Islet of Langerhans (tissue), 1 donor: Measurements from ENCODE around the gene EFCAB12.

Experiments used
- FAIRE-seq: peaks from one replicate; lab custom pipeline; 2011; peaks lifted over from hg19 to GRCh38; lab: Jason Lieb, UNC

The EFCAB12 gene

DNA sequence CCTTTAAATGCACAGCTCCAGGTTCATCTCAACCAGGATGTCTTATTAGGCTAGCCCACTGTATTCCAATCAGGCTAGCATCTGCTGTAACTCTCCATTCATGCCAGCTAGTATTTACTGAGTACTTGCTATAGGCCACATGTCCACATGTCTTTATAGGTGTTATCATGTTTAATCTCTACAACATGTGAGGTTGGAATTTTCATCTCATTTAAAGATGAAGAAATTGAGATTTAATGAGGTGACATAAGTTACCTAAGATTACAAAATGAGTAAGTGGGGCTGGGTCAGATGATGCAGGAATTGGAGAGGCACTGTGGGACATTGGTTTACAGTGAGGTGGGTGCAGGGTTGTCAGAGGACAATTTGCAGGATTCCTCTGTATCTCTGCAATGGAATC lies 14.5 kb upstream of the EFCAB12 start:
- FAIRE-seq = no peak

DNA sequence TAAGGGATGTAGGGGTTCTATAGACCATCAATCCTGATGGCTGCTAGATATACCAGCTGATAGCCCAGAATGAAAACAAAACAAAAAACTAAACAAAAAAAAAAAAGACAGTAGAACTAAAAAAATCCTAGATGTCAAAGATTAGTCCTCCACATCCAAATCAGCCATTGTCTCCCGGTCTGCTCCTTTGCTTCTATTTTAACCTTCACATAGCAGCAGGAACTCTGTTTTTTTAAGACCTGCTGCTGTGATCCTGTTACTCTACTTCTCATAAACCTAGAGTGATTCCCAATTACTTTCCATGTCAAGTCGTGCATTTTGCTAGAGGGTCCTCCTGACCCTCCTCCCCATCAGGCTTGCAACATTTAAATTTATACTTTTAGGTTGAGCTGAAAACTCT lies 14.1 kb upstream of the EFCAB12 start:
- no peak for FAIRE-seq

DNA sequence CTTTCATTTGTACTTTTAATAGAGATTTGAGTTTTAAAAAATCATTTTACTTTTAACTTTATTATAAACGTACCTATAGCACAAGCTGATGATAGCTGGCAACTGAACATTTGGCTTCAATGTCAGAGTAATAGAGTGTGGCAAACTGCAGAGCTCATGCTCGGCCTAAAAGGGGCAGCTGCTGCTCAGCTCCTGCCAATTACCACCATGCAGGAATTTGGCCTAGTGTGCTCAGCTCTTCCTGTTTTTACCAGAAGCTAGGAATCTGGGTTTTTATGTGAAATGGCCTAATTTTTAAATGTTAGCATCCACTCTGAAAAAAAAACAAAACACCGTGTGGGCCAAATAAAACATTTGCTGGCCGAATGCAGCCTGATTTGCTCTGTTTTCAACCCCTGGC lies 13.3 kb upstream of the EFCAB12 start:
- no peak for FAIRE-seq

DNA sequence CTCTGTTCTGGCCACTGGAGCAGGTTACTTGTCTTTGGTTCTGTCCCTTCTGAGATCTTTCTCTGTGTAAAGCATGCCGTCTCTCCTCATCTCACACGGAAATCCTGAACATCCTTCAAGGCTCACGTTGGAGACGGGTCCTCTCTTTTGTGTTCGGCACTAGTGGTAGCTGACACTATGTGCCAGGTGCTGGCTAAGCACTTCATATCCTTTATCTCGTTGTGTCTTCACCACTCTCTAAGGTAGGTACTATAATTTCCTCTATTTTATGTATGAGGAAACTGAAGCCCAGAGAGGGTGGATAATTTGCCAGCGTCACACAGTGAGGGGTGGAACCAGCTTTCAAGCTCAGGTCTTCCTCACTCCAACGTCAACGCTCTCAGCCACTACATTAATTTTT lies 12.8 kb upstream of the EFCAB12 start:
- no peak for FAIRE-seq

DNA sequence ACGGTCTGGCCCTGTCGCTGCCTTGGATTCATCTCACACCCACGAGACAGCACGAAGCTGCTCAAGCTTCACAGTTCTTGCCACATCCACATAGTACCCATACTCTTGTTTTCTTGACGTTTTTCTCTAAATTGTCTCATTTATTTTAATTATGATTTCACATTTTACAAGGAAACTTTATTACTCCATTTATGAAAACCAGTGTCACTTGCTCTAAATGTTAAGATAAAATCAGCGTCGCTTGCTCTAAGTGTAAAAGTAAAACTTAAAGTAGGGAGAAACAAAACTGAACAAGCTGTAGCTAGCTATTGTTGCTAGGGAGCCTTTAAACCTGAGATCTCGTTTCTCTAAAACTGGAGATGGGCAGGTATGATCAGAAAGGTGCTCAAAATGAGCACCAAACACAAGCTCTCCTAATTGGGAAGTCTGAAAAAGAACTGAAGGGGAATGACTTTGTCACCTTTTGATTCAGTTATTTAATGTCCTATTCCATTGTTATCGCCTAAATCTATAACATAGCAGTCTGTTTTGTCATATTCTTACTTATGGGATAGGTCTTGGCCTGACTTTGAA lies 12.3 kb upstream of the EFCAB12 start:
- FAIRE-seq = peak; percentile 30

DNA sequence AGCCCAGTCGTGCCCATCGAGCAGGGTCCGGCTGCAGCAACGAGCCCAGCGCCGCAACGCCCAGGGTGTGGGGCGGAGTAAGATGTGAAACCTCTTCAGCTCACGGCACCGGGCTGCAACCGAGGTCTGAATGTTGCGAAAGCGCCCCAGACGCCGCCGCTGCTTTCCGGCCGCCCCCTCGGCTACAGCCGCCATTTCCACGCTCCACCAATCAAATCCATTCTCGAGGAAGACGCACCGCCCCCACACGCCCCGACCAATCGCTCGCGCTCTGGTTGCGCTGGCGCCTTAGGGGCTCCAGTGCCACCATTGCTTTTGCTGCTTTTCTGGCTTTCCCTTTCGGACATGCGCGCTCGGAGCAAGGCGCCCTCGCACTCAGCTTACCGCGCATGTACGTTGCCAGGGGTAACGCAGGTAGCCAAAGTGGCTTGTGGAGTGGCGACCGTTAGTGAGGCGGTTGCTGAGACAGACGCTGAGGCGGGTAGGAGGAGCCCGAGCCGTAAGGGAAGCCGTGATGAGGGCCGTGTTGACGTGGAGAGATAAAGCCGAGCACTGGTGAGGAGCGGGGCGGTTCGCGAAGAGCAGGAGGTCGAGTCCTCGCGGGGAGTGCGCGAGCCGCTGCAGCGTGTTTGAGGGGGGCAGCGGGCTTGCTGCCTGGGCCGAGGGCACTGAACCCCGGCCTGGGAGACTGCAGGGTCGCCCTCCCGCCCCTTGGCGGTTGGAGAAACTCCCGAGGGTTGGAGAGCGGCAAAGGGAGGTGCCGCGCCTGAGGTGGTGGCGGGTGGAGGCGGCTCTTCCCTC lies 11.6 kb upstream of the EFCAB12 start, which contains the start of the genes IFT122 and MBD4:
TSS of gene IFT122 (plus strand) at position 408 of the 801 bp plus-strand sequence. CDS start at position 515, 107 bp downstream.
TSS of gene MBD4 (minus strand) at position 132 of the 801 bp plus-strand sequence. CDS start at position 17, 115 bp downstream.
- peak; percentile 61 for FAIRE-seq

DNA sequence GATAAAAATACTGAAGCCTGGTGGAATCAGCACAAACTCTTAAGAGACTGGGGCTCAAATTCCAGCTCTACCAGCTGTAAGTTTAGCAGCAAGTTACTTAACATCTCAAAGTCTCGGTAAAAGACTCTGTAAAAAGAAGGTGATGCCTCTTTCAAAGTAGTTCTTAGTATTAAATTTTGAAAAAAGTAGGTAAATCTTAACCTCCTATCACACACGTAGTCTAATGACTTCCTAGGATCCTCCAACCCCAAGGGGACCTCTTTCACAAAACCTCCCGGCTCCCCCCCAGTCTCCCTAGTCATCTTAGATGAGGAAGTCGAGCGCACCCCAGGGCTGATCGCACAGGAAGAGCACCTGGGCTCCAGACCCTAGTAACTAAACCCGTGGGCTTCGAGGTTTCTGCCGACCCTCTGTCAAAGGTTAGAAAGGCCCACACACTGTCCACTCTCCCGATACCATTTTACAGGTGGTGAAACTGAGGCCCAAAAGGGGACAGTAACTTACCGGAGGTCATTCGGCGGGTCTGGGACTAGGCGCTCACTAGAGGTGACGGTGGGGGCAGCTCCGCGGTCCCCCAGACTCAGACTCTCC lies 10.9 kb upstream of the EFCAB12 start:
- FAIRE-seq = no peak

DNA sequence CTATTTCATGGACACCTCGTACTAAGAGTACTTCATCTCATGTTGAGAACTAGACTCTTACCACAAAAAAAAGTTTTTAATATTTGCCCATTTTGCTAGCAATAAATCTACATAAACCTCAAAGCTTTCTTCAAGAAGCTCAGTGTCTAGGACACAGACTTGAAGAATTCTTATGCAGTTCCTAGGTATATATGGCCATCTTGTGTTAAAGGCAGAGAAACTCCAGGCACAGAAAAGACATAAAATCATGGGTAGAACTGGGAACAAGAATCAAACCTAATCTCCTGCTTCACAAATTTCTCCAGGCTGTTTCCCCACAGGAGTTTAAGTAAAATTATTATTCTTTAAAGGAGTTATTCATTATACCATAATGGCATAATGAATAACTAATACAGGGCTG lies 6.9 kb upstream of the EFCAB12 start:
- FAIRE-seq = no peak

DNA sequence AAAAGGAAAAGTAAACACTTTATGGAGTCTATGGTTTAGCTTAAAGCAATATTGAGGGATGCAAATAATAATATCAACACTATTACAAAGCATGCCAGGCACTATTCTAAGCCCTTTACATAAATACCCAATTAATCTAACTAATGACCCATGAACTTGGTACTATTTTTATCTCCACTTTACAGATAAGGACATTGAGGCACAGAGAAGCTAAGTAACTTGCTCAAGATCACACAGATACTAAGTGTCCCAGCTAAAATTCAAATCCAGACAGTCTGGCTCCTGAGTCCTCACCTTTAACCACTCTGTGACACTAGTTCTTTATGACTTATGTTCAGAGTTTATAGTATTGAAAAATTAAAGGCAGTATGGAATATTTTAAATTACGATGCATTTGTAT lies 5.7 kb upstream of the EFCAB12 start:
- no peak for FAIRE-seq

DNA sequence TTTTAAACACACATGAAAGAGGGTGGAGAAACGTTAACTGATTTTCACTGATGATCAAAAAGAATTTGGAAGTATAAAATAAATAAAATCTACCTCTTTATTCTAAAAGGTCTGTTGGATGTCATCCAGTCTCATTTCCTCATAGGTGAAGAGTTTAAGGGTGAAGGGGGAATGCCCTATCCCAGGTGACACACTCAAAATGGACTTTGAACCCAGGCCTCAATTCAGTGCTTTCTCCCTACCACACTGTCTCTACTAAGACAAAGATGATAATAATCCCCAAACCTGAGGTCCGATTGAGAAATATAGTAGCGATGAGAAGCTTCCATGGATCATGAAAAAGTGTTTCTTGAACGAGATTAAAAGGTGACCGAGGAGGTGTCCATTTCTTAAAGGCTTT lies 5.1 kb upstream of the EFCAB12 start:
- FAIRE-seq = no peak

DNA sequence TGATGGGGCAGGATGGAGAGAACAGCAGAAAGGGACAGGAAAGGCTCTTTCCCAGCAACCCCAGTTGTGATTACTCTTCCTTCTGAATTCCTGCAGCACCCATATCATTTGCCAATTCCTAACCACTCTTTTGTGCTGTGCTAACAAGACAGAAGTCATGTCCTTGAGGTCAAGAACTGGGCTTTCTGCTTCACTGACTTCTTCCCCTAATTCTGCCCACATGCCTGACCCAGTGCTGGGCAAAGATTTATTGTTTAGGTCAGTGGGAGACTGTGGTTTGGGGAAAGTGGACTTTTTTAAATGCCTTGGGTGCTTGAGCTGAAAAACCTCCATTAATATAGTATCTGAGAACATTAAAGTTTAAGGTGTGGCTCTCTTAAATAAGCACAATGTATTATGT lies 4.2 kb upstream of the EFCAB12 start:
- FAIRE-seq = no peak

DNA sequence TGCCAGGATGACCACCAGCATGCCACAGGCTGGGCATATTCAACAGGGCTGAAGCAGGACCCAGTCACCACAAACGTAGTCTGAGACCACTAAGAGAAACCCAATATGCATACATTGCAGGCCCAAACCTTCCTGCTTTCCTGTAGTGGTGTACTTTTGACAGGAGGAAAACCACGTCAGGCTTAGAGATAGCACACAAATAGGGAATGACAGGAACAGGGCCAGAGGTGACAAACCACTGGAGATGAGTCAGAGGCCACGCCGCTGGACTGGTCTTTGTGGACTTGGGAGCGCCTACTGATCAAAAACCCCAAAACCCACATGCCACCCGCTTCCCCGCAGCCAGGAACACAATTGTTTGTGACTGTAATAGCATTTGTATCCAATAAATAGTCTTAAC lies 3.6 kb upstream of the EFCAB12 start:
- no peak for FAIRE-seq

DNA sequence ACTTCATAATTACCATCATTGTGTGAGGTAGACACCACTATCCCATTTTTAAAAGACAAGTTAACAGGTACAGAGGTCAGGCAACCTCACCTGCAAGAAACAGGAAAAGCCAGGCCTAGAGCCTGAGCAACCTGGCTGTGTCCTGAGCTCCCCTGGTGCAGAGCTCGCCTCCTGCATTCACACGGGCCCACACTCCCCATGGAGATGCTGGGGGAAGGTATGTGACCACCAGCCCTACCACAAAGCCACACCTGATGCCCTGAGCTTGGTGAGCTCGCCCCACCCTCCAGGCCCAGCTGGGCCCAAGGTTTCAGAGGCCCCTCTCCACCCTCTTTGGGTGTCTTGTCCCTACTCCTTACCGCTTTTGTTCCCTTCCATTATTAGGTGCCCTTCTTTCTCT lies 1.2 kb upstream of the EFCAB12 start:
- FAIRE-seq = no peak

DNA sequence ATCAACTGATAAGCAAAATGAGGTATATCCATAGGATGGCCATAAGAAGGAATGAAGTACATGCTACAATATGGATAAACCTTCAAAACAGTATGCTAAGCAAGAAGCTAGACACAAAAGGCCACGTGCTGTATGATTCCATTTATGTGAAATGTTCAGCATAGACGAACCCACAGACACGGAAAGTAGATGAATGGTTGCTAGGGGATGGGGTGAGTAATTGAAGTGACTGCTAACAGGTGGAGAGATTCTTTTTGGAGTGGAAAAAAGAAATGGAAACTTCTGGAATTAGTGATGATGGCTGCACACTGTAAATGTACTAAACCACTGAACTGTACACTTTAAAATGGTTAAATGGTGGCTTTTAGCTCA lies 630 bp upstream of the EFCAB12 start:
- peak; percentile 9 for FAIRE-seq

DNA sequence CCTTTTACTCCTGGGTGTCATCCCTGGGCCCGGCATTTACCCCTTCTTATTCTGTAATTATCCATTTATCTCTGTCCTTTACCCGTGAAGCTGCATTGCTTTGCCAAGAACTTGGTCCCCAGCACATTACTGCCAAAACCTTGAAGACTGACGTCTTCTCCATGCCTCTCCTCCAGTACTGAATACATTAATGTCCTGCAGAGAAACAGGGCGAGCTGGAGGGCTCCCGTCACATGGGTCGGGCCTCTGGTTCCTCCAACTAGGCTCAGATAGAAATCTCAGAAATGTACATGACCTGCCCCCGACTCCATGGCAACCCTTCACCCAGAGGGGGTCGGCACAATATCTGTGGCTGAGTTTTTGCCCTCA lies 445 bp downstream of the EFCAB12 start:
- FAIRE-seq = no peak

DNA sequence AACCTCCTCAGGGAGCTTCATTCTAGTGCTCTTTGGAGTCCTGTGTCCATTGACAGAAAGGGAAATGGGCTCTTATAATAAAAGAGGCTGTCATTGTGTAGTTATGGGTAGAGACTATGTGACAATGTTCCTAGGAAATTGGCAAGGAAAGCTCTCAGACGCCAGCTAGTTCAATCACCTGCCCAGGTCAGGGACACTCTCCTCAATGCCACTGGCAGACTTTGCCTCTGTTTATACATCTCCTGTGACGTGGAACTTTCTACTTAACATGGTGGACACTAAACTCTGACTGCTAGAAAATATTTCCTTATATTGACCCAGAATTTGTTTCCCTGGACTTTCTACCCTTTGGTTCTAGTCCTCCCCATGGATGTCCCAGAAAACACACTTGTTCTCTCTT lies 2.8 kb downstream of the EFCAB12 start:
- no peak for FAIRE-seq

DNA sequence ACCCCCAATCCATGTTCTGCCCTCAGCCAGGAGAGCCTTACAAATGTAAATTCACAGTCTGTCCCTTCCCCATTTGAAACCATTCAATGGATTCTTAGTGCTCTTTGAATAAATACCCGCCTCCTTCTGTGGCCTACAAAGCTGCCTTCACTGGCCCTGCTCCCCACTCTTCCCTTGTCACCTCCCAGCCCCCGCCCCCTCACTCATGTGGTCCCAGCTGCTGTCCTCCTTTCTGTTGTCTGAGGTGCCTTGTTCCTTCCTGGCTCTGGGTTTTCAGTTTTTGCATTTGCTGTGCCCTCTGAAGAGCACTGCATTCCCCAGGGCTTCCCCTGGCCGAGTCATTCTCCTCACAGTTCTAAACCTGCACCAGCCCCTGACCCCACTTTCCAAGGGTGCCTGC lies 3.2 kb downstream of the EFCAB12 start:
- no peak for FAIRE-seq

DNA sequence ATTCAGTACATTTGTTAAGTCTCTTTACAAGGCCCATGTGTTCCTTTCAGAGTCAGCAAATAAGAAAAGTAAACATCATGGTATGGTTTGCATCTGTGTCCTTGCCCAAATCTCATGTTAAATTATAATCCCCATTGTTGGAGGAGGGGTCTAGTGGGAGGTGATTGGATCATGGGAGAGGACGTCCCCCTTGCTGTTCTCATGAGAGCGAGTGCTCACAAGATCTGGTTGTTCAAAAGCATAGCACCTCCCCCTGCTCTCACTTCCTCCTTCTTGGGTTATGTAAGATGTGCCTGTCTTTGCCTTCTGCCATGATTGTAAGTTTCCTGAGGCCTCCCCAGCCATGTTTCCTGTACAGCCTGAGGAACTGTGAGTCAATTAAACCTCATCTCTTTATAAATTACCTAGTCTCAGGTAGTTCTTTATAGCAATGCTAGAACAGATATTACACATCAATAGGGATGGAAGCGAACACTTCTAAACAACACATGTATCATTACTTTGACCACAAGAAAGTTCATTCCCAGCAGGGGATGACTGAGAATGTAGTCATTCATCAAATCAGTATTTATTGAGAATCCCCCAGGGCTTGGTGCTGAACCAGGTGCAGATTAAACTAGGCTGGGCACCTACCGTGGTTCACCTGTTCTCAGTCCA lies 4.1 kb downstream of the EFCAB12 start:
- FAIRE-seq = no peak

DNA sequence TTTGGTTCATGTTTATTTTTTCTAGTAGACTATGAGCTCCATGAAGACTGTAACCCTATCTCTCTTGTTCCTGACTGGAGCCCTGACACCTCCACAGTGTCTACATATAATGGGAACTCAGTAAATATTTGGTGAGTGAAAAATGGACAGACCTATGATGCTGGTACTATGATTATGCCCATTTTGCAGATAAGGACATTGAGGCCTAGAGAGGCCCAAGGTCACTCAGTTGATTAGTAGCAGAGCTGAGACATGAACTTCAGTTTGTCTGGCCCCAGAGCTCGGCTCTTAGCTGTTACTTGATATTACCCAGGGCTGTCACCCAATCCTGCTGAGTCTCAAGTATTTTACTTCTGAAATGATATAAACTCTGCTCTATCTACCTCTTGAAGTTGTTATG lies 5.5 kb downstream of the EFCAB12 start:
- FAIRE-seq = no peak

DNA sequence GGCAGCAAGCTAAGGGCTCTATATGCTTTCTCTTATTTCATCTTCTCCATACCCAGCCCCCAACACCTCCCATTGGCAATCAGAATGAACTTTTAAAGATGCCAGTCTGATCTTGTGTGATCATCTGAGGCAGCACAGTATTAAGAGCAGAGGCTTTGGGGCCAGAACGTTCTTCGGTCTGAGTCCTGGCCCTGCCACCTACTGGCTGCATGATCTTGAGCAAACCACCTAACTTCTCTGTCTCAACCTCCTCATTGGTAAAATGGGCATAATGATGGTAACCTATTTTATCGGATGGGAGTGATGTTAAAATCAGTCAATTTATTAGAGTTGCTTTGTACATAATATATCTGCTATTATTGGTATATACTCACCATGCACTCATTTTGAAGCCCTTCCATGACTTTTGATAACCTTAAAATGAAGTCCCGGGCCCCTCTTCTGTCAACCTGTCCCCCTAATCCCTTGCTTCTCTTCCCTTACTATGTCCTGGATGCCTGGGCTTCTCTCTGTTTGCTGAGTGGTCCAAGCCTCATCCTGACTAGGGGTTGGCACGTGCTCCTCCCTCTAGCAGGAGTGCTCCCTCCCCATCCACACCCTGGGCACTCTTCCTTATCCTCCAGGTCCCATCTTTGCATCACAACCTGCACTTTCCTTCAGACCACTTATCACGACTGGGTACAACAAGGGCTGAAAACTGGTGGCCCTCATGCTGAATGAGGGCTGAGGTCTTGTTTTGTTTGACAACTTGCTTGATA lies 6.3 kb downstream of the EFCAB12 start:
- FAIRE-seq = no peak

DNA sequence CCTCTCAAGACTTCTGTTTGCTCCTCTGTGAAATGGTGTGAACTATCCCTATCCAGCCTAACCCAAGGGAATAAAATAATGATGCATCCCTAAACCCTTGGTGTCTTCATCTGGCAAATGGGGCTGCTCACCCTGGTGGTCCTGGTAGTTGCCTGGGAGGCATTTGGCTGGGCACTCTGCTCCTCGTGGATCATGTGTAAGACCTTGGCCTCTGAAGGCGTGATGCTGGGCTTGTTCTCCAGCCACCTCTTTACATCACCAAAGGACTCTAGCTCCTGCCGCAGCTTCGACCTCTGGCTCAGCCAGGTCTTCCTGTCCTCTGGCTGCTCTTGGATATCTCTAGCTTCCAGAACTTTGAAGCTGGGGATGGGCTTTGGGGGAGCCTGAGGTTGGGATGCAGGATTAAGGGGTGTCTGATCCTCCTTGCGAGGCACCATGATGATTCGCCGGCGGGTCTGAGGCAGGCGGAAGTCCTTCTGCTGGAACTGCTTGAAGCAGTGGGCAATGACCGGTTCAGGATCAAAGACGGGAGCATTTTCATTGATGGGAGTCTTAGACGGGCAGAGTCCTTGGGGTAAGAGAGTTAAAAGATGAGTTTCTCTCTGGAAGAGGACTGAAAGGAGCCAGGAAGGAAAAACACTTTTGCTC lies 7.1 kb downstream of the EFCAB12 start:
- FAIRE-seq = no peak

DNA sequence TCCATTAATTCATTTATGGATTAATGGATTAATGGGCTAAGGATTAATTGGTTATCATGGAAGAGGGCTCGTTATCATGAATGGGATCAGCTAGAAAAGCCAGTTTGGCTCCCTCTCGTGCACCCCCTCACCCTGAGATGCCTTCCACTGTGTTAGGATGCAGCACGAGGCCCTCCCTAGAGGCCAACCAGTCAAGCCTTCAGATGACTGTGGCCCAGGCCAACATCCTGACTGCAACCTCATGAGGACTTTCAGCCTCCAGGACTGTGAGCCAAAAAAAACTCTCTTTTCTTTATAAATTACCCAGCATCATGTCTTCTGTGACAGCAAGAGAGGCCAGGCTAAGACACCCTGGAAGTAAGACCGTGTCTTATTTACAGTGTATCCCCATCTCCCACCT lies 9.0 kb downstream of the EFCAB12 start:
- FAIRE-seq = no peak
